ENCODE measurements around the gene METAP1. TPM values are rescaled to one million over a fixed set of nuclear protein-coding genes. Genes with fewer than 3 reads are reported as not detected.
A peak's percentile ranks its signal among the peaks of the same experiment; 100 is the strongest.
"Not testable (repeated sequence)": the region's sequence is repeated elsewhere in the genome, so short reads cannot be mapped to it uniquely, and the experiment has no call there.

METAP1 gene
- total RNA-seq, 1 donor: 26.7 TPM

GRCh38 chr4:99047710-99048109 is 52.2 kb downstream of the METAP1 start:
- no peak for DNase-seq (ENCODE audit: low read depth in 2 of 3, low spot score in 2 of 3)

- DNase-seq (ENCODE audit: low read depth in 2 of 3, low spot score in 2 of 3): no peak
Measured at GRCh38 chr4:99052902-99053301, 57.4 kb downstream of the METAP1 start.

GRCh38 chr4:99054428-99054994 is 59.0 kb downstream of the METAP1 start:
- DNase-seq (ENCODE audit: low read depth in 2 of 3, low spot score in 2 of 3): no peak

DNA sequence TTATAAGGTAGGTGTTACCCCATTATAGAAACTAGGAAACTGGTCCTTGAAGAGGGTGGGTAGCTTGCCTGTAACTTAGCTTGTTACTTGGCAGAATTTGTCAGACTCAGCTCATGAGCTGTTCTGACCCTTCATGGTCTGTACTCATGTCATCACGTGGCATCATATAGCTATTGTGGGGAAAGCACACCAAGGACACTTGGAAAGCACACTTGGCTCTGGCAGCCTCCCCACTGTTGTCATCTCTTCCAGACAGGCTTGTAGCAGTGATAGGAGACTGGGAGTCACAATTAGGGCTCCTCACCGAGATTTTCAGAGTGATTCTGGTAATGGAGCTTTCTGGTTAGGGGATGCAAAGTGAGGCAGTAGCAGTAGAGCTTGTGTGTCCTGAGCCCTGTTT is 62.7 kb downstream of the METAP1 start:
- DNase-seq (ENCODE audit: low read depth in 2 of 3, low spot score in 2 of 3): no peak

DNA sequence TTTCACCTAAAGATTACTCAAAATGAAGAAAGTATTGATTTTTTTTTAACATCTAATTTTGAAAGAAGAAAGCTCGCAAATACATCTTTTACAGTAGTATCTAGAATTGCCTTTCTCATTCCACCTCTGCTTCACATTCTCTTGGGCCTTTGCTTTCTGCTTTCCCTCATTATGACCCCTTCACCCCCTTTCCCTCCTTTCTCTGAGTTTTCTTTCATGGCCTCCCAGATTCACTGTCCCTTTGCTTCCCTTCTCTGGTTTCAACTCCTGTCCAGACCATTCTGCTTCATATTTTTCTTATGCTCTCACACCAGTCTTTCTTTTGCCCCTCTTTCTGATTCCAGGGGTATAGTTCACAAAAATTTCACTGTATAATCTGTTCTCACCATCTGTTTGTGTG is 64.0 kb downstream of the METAP1 start:
- no peak for DNase-seq (ENCODE audit: low read depth in 2 of 3, low spot score in 2 of 3)

- DNase-seq (ENCODE audit: low read depth in 2 of 3, low spot score in 2 of 3): no peak
Measured at GRCh38 chr4:99061048-99061700, 65.7 kb downstream of the METAP1 start.

- no peak for DNase-seq (ENCODE audit: low read depth in 2 of 3, low spot score in 2 of 3)
Measured at GRCh38 chr4:99062120-99062519, 66.6 kb downstream of the METAP1 start.

DNA sequence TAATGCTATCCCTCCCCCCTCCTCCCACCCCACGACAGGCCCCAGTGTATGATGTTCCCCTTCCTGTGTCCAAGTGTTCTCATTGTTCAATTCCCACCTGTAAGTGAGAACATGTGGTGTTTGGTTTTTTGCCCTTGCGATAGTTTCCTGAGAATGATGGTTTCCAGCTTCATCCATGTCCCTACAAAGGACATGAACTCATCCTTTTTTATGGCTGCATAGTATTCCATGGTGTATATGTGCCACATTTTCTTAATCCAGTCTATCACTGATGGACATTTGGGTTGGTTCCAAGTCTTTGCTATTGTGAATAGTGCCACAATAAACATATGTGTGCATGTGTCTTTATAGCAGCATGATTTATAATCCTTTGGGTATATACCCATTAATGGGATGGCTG is 70.0 kb downstream of the METAP1 start:
- not testable (repeated sequence) for DNase-seq (ENCODE audit: low read depth in 2 of 3, low spot score in 2 of 3)

- no peak for DNase-seq (ENCODE audit: low read depth in 2 of 3, low spot score in 2 of 3)
Measured at GRCh38 chr4:99067617-99068016, 72.1 kb downstream of the METAP1 start.

- DNase-seq (ENCODE audit: low read depth in 2 of 3, low spot score in 2 of 3): no peak
Measured at GRCh38 chr4:99071159-99071558, 75.6 kb downstream of the METAP1 start.

DNA sequence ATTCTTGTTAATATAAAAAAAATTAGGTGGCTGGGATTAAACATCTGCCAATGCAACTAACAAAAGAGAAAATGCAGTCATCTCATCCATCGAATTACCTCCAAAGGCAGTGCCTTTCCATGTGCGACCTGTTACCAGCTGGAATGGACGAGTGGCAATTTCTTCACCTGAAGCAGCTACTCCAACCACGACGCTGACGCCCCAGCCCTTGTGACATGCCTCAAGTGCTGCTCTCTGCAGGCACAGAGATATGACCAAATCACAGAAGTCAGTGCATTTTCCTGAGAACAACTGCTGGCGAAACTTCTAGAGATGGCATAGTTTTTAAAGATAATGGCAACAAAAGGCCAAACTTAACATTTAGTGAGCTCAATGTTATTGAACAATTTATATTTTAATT is 79.3 kb downstream of the METAP1 start:
- no peak for DNase-seq (ENCODE audit: low read depth in 2 of 3, low spot score in 2 of 3)

GRCh38 chr4:99076292-99076976 is 80.9 kb downstream of the METAP1 start:
- no peak for DNase-seq (ENCODE audit: low read depth in 2 of 3, low spot score in 2 of 3)

DNA sequence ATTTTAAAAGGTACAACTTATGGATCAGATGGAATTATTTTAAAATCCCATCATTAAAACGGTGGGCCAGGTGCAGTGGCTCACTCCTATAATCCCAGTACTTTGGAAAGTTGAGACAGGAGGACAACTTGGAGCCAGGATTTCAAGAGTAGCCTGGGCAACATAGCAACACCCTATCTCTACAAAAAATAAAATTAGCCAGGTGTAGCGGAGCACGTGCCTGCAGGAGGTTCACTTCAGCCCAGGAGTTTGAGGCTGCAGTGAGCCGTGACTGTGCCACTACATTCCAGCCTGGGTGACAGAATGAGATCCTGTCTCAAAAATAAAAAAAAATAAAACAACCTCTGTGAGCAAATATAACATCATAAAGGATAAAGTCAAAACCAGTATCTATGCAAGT is 81.7 kb downstream of the METAP1 start:
- no peak for DNase-seq (ENCODE audit: low read depth in 2 of 3, low spot score in 2 of 3)

DNA sequence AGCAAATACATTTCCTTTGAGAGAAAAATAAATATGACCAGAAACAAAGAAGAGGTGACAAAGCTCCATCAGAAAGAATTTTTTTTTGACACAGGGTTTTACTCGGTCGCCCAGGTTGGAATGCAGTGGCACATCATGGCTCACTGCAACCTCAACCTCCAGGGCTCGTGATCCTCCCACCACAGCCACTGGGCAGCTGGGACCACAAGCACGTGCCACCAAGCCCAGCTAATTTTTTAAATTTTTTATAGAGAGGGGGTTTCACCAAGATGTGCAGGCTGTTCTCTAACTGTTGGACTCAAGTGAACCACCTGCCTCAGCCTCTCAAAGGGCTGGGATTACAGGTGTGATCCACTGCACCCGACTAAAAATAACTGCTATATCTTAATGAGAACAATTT is 82.8 kb downstream of the METAP1 start:
- no peak for DNase-seq (ENCODE audit: low read depth in 2 of 3, low spot score in 2 of 3)

DNA sequence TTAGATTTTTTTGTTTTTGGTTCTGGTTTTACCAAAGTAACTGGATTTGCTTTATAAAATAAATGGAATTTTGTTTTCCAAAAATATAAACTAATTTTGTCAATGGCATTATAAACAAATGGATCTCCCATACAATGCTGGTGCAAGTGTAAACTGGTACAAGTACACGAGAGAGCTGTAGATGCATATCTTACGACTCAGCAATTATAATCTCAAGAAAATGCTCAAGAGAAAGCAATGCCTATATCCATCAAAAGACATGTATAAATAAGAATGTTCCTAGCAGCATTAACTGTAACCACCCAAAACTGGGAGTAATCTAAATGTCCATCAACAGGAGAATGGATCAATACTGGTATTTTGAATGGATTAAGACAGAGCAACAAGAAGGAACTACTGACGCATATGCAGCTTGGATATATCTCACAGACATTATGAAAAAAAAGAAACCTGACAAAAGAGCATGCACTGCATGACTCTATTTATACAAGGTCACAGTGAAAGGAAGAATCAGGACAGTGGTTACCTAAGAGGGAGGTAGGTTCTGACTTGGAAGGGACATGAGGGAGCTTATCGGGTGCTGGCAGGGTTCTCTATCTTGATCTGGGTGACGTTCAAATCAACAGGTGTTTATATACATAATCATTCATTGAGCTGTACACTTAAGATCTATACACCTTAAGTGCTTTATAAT is 83.6 kb downstream of the METAP1 start:
- no peak for DNase-seq (ENCODE audit: low read depth in 2 of 3, low spot score in 2 of 3)

DNA sequence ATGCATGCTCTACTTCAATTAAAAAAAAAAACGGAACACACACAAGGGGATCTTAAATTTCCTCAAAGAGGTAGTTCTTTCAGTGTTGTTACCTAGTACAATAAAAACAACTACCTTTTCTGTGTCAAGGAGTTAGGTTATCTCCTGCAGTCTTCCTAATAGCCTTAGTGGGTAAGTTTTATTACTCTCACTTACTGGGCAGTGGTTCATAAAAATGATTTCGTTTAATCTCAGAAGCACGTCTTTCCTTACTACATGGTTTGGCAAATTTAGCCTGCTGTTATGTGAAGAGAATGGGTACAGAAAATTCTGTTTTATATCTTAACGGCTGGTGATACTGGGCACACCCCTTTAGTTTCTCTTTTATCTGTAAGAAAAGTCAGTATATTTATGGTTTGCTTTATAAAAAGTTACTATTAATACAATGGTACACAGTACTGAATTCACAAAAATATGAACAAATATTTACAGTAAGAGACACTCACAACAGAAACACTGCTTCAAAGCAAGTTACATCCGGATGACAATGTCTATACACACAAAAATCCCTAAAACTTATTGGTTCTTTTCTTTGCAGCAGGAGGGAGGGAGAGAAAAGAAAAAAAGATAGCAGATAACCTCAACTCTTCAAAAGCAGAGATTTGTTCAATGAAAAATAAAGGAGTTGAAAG is 84.2 kb downstream of the METAP1 start:
- no peak for DNase-seq (ENCODE audit: low read depth in 2 of 3, low spot score in 2 of 3)

- not testable (repeated sequence) for DNase-seq (ENCODE audit: low read depth in 2 of 3, low spot score in 2 of 3)
Measured at GRCh38 chr4:99080869-99081268, 85.3 kb downstream of the METAP1 start.

GRCh38 chr4:99082192-99082591 is 86.7 kb downstream of the METAP1 start:
- DNase-seq (ENCODE audit: low read depth in 2 of 3, low spot score in 2 of 3): no peak

DNA sequence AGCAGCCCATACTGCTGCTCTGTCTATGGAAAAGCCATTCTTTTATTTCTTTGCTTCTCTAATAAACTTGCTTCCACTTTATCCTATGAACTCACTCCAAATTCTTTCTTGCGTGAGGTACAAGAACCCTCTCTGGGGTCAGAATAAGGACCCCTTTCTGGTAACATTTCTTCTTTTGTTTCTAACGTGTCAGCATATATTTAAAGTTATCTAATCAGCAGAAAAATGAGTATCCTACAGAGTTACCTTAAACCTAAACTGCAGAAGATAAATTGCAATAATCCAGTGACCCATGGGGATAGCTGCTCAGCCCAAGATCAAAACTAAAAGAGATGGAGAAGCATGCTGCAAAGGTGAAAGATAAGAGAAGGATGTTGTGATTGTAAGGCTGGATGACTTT is 89.1 kb downstream of the METAP1 start:
- no peak for DNase-seq (ENCODE audit: low read depth in 2 of 3, low spot score in 2 of 3)

DNA sequence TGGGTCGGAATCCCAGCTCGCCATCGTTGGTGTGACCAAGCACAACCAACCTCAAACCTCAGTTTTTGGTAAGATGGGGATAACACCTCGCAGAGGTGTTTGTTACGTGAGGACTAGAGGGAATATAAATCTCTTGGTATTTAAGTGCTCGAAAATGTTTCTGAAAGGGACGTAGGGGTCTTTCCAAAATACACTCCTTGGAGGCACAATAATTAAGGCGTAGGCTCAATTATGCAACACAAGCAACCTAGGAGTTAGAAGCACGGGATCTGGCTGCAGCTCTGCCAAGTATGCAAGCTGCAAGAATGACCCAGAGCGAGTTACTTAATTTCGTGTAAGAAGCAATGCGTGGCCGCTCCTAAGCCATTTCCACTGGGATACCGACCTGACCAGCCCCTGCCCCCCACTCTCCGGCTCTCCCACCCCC is 92.5 kb downstream of the METAP1 start:
- peak; percentile 13 to 40 (median 20) for DNase-seq (ENCODE audit: low read depth in 2 of 3, low spot score in 2 of 3)

Measured in hematopoietic multipotent progenitor cell (in vitro differentiated cells).